ENCODE measurements around the gene GSTM5.

Gene GSTM5

DNA sequence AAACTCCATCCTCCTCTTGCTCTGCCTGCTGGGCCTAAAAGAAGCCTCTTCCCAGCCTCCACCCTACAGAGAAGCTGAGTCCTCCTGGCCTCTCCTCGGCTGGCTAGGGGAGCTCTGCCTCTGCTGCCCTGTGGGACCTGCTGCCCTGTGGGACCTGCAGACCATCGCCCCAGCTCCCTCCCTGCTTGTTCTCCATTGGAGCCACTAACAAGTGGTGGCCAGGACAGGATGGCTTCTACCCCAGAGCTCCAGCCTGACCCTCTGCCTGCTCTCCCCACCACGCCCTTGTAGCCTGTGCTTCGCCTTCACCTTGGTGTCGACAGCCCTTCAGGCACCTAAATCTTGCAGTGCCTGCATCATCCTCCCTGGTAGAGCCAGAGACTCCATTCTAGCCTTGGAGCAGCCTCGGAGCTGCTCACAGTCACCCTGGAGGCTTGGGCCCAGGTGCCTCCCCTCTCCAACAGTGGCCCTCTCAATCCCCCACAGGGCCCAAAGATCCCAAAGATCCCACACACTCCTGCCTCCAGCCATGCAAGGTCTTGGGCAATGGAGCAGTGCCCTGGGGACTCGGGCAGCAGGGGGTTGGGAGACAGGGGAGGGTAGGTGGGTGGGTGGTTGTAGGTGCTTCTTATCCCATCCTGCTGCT, 48.7 kb downstream of the GSTM5 start:
- no peak for DNase-seq

GRCh38 chr1:109761227-109762038, 49.4 kb downstream of the GSTM5 start:
- DNase-seq = peak in 1 of 56 donors; percentile 30

GRCh38 chr1:109762039-109762585, 50.1 kb downstream of the GSTM5 start:
- no peak for DNase-seq

DNA sequence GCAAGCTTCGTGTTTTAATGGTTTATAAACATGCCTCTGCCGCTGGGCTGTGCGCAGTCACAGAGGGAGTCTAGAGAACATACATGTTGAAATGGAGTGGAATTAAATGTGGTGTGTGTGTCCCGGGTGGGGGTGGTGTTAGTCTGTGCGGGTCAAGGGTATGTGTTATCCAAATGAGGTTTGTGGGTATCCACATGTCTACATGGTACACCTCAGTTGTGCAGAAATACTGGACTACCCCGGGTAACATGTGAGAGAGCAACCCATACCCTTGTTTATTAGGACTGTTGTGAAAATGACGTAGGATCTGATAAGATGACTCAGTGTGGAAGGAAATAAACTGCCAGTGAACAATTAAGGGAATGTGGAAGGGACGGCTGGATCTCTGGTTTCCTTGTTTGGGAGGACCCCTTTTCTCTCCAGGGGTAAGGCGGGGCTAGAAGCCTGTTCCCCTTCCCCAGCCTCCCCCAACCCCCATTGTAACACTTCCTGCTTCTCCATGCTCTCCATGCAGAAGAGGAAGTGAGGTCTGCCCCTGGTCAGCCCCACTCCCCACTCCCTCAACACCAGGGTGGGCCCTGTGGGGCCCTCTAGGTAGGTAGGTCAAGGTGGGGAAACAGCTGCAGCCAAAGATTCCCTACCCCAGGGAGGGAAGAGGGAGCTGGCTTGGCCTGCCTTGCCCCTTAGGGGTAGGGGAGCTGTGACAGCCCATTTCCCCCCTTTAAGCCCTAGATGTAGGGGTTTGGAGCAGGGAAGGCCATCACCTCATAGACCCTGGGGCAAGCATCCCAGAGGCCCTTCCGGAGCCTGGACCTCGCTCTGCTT, 51.0 kb downstream of the GSTM5 start:
- peak in 1 of 56 donors; percentile 30 for DNase-seq

DNA sequence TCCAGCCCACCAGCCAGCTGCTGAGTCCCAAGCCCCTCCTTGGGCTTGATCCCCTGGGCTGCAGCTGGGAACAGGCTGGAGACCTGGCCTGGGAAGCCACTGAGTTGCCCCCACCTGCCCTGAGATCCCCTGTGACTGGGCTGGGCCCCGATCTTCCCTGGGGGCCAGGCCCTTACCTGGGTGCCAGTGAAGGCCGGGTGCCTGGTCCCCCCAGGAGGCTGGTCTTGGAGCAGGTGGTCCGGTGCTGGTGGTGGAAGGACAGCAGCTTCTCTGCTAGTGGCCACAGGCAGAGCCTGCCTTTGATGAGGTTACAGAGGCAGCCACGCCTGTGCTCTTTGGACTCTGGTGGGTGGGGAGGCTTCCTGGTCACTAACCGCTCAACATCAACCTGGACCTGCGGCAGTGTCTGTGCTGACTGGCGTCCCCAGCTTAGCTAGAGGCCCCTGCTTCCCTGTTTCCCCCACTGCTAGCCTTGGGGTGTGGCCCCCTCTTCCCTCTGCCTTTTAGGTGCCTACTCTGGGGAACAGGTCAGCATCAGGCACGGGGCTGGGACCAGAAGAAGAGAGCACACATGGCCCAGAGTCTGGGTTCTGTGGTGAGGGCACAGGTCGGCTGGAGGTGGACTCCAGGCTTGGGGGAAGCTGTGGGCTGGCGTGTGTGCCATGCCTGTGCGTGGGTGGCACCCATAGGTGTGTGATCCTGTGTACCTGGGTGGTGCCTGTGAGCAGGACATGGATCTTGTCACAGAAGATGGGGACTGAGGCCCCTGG, 51.8 kb downstream of the GSTM5 start, which contains the start of gene EPS8L3:
EPS8L3 (minus strand) TSS at position 278 of the 770 bp plus-strand sequence. CDS start 2,174 bp downstream, outside the sequence.
- no peak for DNase-seq

- no peak for DNase-seq
Observed at GRCh38 chr1:109764561-109765482, 52.8 kb downstream of the GSTM5 start.

- no peak for DNase-seq
Observed at GRCh38 chr1:109765483-109765815, 53.4 kb downstream of the GSTM5 start.

GRCh38 chr1:109765896-109766615, 54.0 kb downstream of the GSTM5 start:
- no peak for DNase-seq

- DNase-seq = peak in 2 of 56 donors; percentile 6 to 20
Observed at GRCh38 chr1:109766991-109767636, 55.1 kb downstream of the GSTM5 start.
